Measurements from ENCODE around the gene GLYR1.
"Not testable (repeated sequence)": the region's sequence is repeated elsewhere in the genome, so short reads cannot be mapped to it uniquely, and the experiment has no call there.

Gene GLYR1
- total RNA-seq = 82.3 to 84.2 reads per million in 2 donors

DNA sequence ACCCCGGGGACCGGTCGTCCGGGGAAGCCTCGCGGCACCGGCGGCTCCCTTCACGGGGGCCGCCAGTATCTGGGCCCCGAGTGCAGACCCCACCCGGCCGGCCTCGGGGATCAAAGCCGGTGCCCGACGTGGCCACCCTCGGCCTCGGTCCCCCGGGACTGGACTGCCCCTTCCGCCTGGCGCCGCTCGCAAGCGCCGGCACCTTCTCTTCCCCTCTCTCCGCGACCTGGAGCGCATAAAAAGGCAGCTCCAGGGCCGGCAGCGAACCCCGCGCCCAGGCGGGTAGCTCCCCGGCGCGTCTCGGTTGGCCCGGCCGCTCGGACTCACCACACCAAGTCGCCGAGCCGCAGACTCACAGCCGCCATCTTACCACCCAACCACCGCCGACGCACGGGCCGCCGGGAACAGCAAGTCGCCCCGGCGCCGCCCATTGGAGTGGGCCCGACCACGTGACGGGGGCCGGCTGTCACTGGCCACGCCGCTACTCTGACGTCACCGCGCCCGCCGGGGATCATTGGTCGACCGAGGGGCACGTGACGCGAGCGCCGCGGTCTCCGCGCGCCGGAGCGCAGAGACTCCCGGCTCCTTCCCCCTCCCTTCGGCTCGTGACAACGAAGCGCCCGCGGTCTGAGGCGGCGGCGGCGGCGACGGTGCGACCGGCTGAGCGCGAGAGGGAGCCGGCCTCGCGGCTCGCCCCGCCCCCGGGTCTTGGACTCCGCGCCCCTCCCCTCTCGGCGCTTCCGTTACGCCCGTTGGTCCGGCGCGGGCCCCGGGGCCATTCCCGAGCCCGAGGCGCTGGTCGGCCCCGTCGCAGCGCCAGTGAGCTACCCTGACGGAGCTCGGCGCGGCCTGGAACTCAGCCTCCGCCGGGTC lies at the start of gene GLYR1, which contains the start of gene UBN1:
Gene GLYR1, minus strand, starts transcription at position 388 of the 873 bp plus-strand sequence. Its CDS starts 23 bp downstream, at position 365.
Gene UBN1, plus strand, starts transcription at position 581 of the 873 bp plus-strand sequence. CDS start 5,437 bp downstream, outside the sequence.
- DNase-seq = peak; percentile 99 to 100 (median 99)

DNA sequence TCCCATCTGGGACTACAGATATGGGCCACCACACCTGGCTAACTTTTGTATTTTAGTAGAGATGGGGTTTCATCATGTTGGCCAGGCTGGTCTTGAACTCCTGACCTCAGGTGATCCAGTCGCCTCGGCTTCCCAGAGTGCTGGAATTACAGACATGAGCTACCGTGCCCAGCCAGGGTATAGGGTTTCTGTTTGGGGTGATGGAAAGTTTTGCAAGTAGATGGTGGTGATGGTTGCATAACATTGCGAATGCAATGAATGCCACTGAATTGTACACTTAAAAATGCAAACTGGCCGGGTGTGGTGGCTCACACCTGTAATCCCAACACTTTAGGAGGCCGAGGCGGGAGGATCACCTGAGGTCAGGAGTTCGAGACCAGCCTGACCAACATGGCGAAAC lies 49.7 kb upstream of the GLYR1 start:
- DNase-seq = not testable (repeated sequence)

- DNase-seq = no peak
Observed at GRCh38 chr16:4895366-4895765, 48.3 kb upstream of the GLYR1 start.

DNA sequence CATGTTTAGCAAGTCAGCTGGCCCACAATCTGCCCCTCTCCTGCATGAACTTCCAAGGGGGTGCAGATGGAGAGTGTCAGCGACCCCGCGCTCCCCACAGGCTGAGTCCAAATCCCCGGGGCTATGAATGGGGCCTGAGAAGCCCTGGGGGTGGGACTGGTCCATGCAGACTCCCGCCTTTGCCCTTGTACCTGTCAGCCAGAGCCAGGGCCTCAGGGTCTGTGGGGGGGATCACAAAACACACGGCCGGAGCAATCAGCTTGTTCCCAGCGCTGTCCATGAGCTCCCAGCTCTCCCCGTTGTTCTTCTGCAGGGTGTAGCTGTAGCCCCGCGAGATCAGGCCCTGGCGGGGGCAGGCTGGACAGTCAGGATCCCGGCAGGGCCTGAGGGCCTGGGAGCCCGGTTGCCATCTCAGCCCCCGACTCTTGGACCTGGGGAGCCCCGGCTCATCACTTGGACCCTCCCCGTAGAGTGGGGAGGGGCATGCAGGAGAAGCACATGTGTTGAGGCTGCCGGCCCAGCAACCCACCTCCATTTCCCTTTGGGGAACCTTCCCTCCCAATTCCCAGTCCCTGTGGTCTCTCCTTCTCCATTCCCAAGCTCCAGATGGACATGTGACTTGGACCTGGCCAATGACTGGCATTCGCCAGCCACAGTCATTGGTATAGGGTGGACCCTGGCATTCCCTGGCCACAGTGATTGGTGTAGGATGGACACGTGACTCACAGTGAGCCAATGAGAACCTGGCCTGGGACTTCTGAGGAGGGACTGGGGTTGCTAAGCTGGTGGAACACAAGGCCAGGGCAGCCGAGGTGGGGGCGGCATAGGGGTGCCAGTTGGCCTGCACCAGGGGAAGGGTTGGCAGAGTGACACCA lies 47.4 kb upstream of the GLYR1 start:
- no peak for DNase-seq

- no peak for DNase-seq
Observed at GRCh38 chr16:4893103-4893862, 46.2 kb upstream of the GLYR1 start.

DNA sequence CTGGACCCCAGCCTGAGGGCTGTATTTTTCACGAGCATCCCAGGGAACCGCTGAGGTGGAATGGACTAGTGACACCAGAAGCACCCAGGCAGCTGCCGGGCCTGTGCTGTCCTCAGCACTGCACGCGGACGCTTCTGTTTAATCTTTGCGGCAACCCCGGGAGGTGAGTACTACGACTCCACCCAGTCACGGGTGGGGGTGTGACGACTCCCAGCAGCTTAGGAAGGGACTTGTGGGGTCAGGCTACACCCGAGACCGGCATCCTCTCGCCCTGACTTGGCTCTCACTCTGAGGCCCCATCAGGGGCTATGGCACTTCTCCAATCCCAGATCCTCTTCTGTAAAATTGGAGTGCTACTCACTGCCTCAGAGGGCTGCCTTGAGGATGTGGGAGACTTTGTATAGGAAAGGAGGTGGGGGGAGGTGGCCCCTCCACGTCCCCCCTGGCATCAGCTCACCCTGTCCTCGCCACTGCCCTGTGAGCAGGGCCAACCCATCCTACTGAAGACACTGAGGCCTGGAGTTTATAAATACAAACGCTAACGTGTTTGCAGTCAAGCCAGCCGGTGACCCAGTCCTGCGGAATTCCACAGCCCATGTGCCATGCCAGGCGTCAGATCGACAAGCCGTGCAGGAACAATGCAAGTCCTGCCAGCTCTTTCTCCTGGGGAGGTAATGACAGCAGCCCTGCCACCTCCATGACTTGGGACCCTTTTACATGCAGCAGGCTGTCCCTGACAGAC lies 45.4 kb upstream of the GLYR1 start:
- DNase-seq = no peak

DNA sequence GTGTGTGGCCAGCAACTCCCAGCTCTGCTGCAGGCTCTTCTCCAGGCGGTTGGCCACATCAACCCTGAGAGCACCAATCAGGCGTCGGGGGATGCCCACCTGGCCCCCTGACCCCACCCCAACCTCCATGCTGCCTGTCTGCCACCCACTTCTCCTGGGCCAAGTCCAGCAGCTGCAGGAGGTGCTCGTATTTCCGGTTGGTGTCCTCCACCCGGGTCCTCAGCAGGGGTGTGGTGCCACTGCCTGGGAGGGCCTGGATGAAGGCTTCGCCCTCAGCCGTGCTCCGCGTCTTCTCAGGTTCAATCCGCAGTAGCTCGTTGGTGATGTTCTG lies 44.8 kb upstream of the GLYR1 start:
- DNase-seq = no peak

DNA sequence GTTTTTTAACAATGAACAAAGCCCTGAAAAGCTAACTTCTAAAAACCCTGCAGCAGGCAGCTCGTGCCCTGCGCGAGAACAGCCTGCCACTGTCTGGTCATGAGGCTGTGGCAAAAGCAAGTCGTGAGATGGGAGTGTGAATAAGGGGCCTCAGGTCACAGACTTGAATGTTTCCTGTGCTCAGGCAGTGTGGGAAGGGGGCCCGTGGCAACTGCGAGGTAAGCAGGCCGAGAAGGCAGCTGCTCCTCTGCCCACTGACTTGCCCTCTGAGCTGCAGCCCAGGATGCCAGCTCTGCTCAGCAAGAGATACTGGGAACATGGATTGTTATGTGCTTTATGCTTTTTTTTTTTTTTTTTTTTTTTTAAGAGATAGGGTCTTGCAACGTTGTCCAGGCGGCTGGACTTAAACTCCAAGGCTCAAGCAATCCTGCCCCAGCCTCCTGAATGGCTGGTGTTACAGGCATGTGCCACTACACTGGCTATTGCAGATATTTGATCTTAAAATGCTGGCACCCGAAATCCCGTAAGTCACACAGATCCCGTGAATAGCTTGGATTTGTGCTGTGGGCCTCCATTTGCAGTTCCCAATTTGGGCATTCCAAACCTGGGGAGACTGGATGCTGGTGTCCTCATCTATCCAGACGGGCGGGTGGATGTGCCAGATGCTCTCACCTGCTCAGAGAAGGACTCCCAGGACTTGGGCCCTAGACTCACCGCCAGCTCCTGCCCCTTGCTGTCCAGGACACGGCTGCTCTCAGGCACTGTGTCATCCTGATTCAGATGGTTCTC lies 44.2 kb upstream of the GLYR1 start:
- DNase-seq = no peak

GRCh38 chr16:4890686-4891085 lies 43.6 kb upstream of the GLYR1 start:
- no peak for DNase-seq

- DNase-seq = no peak
Observed at GRCh38 chr16:4890026-4890425, 42.9 kb upstream of the GLYR1 start.

- no peak for DNase-seq
Observed at GRCh38 chr16:4888428-4889135, 41.5 kb upstream of the GLYR1 start.

DNA sequence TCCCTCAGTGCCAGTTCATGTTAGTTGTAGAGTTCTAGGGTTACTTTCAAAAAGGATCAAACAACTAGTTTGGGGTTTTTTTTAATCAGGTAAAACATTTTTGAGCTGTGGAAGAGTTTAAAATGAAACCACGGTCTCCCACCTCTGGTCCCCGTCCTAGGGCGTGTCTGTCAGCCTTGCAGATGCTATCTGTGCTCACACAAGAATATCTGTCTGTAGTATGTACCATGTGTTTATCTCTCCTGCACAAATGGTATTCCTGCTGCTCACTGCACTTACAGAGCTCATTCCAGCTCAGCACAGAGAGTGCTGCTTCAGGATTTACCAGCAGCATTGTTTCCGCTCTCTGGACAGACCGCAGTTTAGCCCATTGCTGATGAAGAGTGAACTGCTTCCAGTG lies 39.1 kb upstream of the GLYR1 start:
- no peak for DNase-seq

GRCh38 chr16:4884972-4885874 lies 38.1 kb upstream of the GLYR1 start:
- DNase-seq = no peak

DNA sequence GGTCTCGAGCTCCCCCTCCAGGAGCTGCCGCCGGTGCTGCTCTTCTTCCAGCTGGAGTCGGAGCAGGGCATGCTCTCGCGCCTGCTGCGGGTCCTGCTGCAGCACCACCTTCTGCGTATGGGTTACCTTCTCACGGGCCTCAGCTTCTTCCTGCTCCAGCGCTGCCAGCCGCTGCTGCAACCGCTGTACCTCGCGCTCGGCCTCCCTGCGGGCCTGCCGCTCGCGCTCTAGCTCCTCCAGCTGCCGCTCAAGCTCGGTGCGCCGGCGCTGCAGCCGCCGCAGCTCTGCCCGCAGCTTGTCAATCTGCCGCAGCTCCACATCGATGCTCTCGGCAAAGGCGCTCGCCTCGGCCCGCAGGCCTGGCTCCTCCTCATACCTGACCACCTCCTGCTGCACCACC lies 37.1 kb upstream of the GLYR1 start:
- no peak for DNase-seq

DNA sequence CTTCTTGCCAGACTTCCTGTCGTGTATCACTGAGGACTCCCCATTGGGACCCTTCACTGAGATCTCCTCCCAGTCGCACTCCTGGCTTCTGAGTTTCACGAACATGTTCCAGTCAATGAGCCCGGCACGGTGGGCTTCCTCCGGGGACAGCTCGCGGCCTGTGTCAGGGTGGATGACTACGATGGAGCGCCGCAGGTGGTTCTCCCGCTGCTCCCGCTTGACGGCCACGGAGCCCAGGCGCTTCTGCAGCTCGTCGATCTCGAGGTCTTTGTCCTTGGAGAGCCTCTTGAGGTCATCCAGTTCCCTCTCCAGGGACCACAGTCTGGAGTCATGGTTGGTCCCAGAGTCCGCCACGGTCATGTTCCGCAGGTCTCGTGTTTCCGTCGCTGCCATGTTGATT lies 36.4 kb upstream of the GLYR1 start:
- DNase-seq = no peak

DNA sequence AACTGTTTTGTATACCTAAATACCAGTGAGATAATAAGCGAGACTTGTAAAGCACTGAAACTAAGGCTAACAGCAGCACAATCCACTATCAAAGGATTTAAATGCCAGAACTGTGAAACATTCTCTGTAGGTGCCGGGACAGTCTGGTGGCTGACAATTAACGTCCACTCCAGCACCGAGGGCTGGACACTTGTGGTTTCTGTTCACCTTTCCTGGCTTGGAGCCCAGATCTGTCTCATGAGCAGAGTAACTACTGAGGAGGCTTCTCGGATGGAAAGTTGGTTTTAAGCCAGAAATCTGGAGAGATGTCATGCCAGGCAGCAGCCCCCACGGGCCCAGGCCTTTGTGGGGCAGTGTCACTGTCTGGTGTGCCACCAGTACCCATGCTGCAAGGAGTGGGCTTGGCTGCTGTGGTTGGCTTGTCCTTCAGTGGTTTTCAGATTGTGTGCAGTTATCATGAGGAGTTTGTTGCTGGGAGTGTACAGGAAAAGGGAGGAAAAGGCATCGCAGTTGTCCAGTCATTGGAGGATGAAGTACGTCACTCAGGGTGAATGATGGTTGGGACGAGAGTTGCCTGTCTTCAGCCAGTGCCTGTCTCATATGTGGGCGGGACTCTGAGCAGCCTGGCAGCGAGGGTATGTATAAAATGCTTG lies 35.7 kb upstream of the GLYR1 start:
- no peak for DNase-seq

DNA sequence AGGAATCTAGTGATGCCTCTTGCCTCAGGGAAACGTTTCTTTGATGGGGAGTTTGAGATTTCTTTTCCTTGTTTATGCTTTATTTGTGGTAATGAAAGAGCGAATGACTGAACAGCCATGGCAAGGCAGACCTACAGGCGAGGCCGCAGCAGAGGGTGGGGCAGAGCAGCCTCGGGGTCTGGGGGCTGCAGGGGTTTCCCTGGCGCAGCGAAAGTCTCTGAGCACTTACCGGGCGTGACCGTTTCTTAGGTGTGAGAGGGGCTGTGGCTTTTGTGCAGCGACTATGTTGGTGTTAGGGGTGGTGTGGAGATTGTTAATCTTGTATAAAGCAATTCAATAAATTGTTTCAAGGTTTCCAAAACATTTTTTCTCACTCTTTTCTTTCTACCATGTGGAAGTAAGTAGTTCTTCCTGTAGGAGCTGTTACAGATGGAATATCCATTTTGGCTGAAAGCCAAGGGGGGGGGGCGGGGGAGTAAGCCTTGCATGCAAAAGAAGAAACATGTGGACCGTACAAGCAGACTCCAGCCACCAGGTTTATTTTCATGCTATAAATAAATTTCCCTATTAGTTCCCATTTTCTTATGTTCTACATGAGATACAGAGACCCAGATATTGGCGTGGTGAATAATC lies 35.0 kb upstream of the GLYR1 start:
- no peak for DNase-seq

DNA sequence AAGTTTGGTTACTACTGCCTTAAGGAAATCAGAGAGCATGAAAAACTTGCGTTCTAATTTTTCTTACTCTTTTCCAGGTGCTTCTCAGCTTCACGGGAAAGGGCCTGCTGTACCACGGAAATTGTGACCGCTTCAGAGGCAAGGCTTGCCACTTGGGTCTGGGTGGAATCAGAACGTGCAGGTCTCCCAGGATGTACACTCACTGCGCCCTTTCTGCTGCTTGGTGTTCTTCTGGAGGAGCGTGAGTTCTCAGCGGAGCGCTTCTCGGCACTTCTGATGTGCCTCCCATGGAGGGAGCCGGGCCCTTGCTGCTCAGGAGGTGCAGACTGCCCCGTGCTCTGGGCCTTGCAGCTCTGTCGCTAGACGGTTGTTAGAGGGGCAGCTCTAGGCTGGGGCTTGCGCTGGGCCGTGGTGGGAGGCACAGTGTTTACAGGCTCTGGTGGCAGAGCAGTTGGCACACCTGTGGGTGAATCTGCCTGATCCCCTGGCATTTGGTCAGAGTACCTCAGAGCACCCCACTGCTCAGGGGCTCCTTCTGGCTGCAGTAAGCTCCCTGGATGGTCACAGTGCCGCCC lies 33.0 kb upstream of the GLYR1 start:
- no peak for DNase-seq
